ENCODE results near the gene RIN3. TPM values are rescaled to one million over a fixed set of nuclear protein-coding genes. Genes with fewer than 3 reads are reported as not detected.
A peak's percentile ranks its signal among the peaks of the same experiment; 100 is the strongest.

The RIN3 gene
- total RNA-seq, 1 donor from 2014 or later, result 70.6 TPM

DNA sequence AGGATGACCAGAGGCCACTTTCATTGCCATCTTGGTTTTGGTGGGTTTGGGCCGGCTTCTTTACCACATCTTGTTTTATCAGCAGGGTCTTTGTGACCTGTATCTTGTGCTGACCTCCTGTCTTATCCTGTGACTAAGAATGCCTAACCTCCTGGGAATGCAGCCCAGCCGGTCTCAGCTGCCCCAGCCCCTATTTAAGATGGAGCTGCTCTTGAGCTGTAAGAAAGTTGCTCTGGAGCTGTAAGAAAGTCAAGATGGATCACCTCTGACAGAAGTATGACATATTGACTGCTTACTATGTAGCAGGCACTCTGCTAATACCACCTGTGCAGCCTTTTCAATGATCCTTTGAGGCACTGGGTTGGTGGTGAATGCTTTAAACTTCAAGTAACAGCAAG, 52.1 kb downstream of the RIN3 start:
- Histone ChIP-seq H3K27me3 (ENCODE audit: low read depth) (no peaks in the 10 kb centered on the region), H3K4me3 (no peak overlapping the region), H3K4me1 (peaks cover 21% of the 10 kb centered on the region), H3K9me3 (peaks cover 9% of the 10 kb centered on the region), H3K36me3 (peaks cover 18% of the 10 kb centered on the region), H3K27ac (no peak overlapping the region)
- ATAC-seq (no peak), DNase-seq (no peak)
- intact Hi-C loops (cut with DNase I), result no loop called here
- no peak for TF ChIP-seq CTCF (IDR thresholded peaks at IDR 0.05)

GRCh38 chr14:92567173-92567725, 53.7 kb downstream of the RIN3 start:
- H3K36me3 ChIP-seq, result peaks cover 18% of the 10 kb centered on the region
- no peak overlapping the region for H3K4me3 ChIP-seq
- peaks cover 9% of the 10 kb centered on the region for H3K9me3 ChIP-seq
- H3K4me1 ChIP-seq, result peaks cover 21% of the 10 kb centered on the region
- no peak for ATAC-seq
- H3K27ac ChIP-seq, result no peak overlapping the region
- H3K27me3 ChIP-seq (ENCODE audit: low read depth), result no peaks in the 10 kb centered on the region
- DNase-seq, result no peak
- intact Hi-C loops (cut with DNase I), result no loop called here
- no peak for TF ChIP-seq CTCF (IDR thresholded peaks at IDR 0.05)

- DNase-seq (no peak), ATAC-seq (peak in 1 of 2 donors; percentile 37)
These were observed 55.3 kb downstream of the RIN3 start for GRCh38 chr14:92568621-92569479.

DNA sequence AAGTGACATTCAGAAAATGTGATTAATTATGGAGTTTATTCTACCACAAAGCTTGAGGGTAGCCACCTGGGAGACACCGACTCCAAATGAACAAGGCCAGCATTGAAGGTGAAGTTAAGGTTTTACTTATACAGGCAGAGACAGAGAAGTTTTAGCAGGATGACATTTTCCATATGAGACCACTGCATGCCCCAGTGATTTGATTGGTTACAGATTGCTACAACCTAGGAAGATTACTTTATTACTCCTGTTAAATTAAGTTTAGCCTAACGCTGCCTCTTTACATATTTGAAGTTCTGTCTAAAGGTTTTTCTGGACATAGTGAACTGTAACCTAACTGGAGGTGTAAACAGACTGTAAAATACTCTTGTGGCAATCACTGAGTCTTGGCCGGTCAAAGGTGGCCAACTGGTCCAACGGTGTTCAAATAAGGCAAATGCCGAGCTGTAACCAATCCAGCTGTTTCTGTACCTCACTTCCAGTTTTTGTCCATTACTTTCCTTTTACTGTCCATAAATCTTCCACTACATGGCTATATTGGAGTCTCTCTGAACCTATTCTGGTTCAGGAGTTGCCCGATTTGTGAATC, 57.2 kb downstream of the RIN3 start:
- no peaks in the 10 kb centered on the region for H3K27me3 ChIP-seq (ENCODE audit: low read depth)
- DNase-seq (no peak), ATAC-seq (no peak)
- H3K9me3 ChIP-seq, result peaks cover 9% of the 10 kb centered on the region
- intact Hi-C loops (cut with DNase I), result no loop called here
- H3K36me3 ChIP-seq, result peaks cover 5% of the 10 kb centered on the region
- no peak for TF ChIP-seq CTCF (IDR thresholded peaks at IDR 0.05)
- no peak overlapping the region for H3K27ac ChIP-seq
- H3K4me1 ChIP-seq, result no peaks in the 10 kb centered on the region
- H3K4me3 ChIP-seq, result no peak overlapping the region

More at GRCh38 chr14:92568621-92569479, 55.3 kb downstream of the RIN3 start:
- Histone ChIP-seq H3K36me3 (peaks cover 14% of the 10 kb centered on the region), H3K4me1 (peaks cover 17% of the 10 kb centered on the region), H3K9me3 (peaks cover 9% of the 10 kb centered on the region), H3K4me3 (no peak overlapping the region), H3K27ac (peak overlapping the region; percentile 24), H3K27me3 (ENCODE audit: low read depth) (no peaks in the 10 kb centered on the region)
- intact Hi-C loops (cut with DNase I), result no loop called here
- no peak for TF ChIP-seq CTCF (IDR thresholded peaks at IDR 0.05)

DNA sequence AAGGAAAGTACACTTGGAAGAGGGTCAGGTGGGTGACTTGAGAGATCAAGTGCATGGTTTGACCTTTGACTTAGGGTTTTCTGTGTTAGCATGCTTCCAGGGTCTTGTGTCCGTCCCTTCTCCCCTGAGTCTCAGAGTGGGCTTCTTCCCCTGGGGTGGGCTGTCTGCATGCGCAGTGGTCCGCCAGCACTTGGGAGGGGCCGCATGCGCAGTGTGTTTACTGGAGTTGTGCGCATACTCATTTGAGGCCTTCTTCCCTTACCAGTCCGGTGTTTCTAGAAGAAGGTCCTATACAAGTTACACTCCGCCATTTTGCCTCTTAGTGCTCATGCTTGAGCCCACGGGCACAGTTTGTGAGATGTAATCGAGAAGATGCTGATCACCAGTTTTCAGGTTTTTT, 58.5 kb downstream of the RIN3 start:
- Histone ChIP-seq H3K36me3 (peaks cover 9% of the 10 kb centered on the region), H3K4me1 (no peaks in the 10 kb centered on the region), H3K4me3 (no peak overlapping the region), H3K27ac (no peak overlapping the region), H3K27me3 (ENCODE audit: low read depth) (no peaks in the 10 kb centered on the region), H3K9me3 (peaks cover 5% of the 10 kb centered on the region)
- no peak for ATAC-seq
- DNase-seq, result no peak
- TF ChIP-seq CTCF (IDR thresholded peaks at IDR 0.05), result no peak
- intact Hi-C loops (cut with DNase I), result no loop called here

All from lower lobe of right lung (tissue), 2 donors.